ENCODE measurements around the gene PCIF1. TPM values are rescaled to one million over a fixed set of nuclear protein-coding genes. Genes with fewer than 3 reads are reported as not detected.
A peak's percentile ranks its signal among the peaks of the same experiment; 100 is the strongest.

PCIF1 gene
- total and polyA plus RNA-seq, 9 of the 15 experiments (the other 6 are each of a cell fraction or from before 2014, with no cell fraction given) = 5.8 to 29.4 (median 11.3) TPM

DNA sequence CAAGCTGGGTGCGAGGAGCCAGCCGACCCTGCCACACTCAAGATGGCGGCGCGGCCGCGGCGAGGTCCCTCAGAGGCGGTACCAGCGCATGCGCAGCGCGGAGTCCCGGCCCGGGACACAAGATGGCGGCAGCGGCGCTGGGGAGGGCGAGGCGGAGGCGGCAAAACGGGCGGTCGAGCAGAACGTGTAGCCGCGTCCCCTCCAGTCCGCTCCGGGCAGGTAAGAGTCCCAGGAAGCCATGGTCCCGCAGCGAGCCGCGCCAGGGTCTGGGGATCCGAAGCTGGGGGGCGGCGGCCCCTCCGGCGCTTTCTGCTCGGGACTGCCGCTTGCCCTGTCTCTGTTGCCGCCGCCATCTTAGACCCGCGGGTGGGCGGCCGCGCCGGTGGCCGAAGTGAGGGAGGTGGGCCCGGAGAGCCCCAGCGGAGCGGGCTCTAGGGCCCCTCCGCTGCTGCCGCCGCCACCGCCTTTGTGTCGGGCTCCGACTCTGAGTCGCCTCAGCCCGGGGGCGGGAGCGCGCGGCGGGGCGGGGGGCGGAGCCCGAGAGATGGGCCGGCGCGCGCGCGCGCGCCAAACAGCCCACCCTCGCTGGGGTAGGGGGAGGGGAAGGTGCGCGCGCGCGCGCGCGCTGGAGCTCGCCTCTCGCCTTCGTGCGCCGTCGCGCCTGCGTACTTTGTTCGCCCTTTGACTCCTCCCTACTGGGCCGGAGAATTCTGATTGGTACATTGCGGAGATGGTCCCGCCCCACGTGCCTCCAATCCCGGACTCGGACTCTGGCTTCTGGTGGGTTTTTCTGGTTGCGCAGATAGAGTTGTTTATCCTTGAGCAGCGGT is at the start of gene PCIF1 (continued):
- TF ChIP-seq GABPA (tag; conservative IDR thresholded peaks at IDR 0.05; ENCODE audit: low read depth) (peak; percentile 16; the same call in 1 of the 2 replicates), NFIX (CRISPR knock-in tag; IDR thresholded peaks at IDR 0.05; ENCODE audit: low read depth) (no peak), DDX20 (tag; IDR thresholded peaks at IDR 0.05; ENCODE audit: low read depth) (no peak), RBM34 (IDR thresholded peaks at IDR 0.05; ENCODE audit: borderline replicate concordance, insufficient read depth, low read length) (no peak), ZNF134 (CRISPR knock-in tag; conservative IDR thresholded peaks at IDR 0.05) (no peak), ZNF224 (CRISPR knock-in tag; IDR thresholded peaks at IDR 0.05) (no peak), TCFL5 (CRISPR knock-in tag; conservative IDR thresholded peaks at IDR 0.05) (no peak), HLTF (IDR thresholded peaks at IDR 0.05) (0 out of 2 replicates have a peak, but pooled peaks have one; percentile 52), PYGO2 (tag; IDR thresholded peaks at IDR 0.05) (no peak), IFI16 (CRISPR knock-in tag; IDR thresholded peaks at IDR 0.05) (no peak)
- TF ChIP-seq, protein P1, sequence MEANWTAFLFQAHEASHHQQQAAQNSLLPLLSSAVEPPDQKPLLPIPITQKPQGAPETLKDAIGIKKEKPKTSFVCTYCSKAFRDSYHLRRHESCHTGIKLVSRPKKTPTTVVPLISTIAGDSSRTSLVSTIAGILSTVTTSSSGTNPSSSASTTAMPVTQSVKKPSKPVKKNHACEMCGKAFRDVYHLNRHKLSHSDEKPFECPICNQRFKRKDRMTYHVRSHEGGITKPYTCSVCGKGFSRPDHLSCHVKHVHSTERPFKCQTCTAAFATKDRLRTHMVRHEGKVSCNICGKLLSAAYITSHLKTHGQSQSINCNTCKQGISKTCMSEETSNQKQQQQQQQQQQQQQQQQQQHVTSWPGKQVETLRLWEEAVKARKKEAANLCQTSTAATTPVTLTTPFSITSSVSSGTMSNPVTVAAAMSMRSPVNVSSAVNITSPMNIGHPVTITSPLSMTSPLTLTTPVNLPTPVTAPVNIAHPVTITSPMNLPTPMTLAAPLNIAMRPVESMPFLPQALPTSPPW (CRISPR knock-in tag; IDR thresholded peaks at IDR 0.05) = peak; percentile 94
- TF ChIP-seq, protein P2, sequence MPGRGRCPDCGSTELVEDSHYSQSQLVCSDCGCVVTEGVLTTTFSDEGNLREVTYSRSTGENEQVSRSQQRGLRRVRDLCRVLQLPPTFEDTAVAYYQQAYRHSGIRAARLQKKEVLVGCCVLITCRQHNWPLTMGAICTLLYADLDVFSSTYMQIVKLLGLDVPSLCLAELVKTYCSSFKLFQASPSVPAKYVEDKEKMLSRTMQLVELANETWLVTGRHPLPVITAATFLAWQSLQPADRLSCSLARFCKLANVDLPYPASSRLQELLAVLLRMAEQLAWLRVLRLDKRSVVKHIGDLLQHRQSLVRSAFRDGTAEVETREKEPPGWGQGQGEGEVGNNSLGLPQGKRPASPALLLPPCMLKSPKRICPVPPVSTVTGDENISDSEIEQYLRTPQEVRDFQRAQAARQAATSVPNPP (IDR thresholded peaks at IDR 0.05; ENCODE audit: borderline replicate concordance, insufficient read depth, insufficient read length) = no peak
- TF ChIP-seq, protein P3, sequence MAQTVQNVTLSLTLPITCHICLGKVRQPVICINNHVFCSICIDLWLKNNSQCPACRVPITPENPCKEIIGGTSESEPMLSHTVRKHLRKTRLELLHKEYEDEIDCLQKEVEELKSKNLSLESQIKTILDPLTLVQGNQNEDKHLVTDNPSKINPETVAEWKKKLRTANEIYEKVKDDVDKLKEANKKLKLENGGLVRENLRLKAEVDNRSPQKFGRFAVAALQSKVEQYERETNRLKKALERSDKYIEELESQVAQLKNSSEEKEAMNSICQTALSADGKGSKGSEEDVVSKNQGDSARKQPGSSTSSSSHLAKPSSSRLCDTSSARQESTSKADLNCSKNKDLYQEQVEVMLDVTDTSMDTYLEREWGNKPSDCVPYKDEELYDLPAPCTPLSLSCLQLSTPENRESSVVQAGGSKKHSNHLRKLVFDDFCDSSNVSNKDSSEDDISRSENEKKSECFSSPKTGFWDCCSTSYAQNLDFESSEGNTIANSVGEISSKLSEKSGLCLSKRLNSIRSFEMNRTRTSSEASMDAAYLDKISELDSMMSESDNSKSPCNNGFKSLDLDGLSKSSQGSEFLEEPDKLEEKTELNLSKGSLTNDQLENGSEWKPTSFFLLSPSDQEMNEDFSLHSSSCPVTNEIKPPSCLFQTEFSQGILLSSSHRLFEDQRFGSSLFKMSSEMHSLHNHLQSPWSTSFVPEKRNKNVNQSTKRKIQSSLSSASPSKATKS (CRISPR knock-in tag; IDR thresholded peaks at IDR 0.05) = no peak
- TF ChIP-seq, protein P4, sequence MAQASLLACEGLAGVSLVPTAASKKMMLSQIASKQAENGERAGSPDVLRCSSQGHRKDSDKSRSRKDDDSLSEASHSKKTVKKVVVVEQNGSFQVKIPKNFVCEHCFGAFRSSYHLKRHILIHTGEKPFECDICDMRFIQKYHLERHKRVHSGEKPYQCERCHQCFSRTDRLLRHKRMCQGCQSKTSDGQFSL (CRISPR knock-in tag; IDR thresholded peaks at IDR 0.05) = no peak
- TF ChIP-seq, protein P4 (tag; IDR thresholded peaks at IDR 0.05) = no peak

Measured in K562 (cell line).